HG02610 (cell line): ENCODE measurements around the gene CDK8.
"Not testable (repeated sequence)": the region's sequence is repeated elsewhere in the genome, so short reads cannot be mapped to it uniquely, and the experiment has no call there.

Experiments used
- ATAC-seq: cut with Tn5 transposase; IDR thresholded peaks from one replicate; pipeline ENCODE4 v1.9.1; 2021; ENCODE audit warnings: mild to moderate bottlenecking, moderate library complexity; ENCODE audit not compliant: unreplicated experiment

The CDK8 gene

DNA sequence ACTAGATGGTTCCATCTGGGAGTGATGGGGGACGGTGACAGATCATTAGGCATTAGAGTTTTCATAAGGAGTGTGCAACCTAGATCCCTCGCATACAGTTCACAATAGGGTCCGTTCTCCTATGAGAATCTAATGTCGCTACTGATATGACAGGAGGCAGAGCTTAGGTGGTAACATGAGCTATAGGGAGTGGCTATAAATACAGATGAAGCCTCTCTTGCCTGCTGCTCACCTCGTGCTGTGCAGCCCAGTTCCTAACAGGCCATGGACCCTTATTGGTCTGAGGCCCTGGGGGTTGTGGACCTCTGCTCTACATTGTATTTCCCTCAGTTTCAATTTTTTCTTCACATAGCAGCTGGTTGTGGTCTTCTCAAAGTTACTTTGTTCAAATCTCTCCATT is 56.5 kb downstream of the CDK8 start:
- no peak for ATAC-seq

GRCh38 chr13:26312019-26312418 is 58.1 kb downstream of the CDK8 start:
- ATAC-seq = not testable (repeated sequence)

- ATAC-seq = not testable (repeated sequence)
Observed at GRCh38 chr13:26316095-26316494, 62.2 kb downstream of the CDK8 start.

GRCh38 chr13:26320766-26321165 is 66.8 kb downstream of the CDK8 start:
- ATAC-seq = no peak

DNA sequence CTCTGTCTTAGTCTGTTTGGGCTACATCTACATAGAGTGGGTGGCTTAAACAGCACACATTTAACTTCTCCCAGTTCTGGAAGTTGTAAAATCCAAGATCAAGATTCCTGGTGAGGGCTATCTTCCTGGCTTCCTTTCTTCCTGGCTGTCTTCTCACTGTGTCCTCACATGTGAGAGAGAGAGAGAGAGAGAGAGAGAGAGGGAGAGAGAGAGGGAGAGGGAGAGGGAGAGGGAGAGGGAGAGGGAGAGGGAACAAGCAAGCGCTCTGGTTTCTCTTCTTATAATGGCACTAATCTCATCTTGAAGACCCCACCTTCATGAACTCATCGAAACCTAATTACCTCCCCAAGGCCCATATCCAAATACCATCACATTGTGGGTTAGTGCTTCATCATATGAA is 69.2 kb downstream of the CDK8 start:
- no peak for ATAC-seq

DNA sequence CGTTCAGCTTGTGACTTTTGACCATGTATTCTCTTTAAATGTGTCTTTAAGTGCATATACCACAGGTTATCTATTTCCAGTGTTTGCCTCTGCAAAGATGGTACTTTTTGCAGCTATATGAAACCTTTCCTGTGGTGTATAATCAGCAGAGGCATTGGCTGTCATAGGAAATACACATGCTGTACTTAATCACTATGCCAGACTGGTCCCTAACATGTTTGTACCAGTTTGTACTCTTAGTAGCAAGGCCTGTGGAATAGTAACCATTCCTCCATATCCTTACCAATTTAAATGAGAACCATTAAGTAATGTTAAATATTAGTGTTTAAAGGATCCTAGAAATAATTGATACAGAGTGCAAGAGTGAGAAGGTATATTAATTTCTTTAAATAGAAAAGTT is 69.8 kb downstream of the CDK8 start:
- ATAC-seq = no peak

GRCh38 chr13:26324294-26324693 is 70.4 kb downstream of the CDK8 start:
- ATAC-seq = no peak

DNA sequence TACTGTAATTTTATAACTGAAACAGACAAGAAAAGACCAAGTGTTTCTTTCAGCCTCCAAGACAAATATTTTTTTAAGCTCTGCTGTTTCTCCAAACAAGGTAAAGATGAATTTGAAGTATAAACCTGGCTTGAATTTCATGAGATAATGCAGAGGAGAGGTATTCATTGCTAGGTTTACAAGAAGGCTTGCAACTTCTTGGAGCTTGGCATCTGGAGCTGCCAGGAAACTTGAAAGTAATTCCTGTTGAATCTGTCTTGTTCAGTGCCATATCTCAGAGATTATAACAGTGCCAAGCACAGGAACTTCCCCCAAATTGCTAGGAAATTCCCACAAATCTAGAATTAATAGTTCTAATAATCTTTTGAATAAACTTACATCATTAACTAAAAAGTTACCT is 70.9 kb downstream of the CDK8 start:
- no peak for ATAC-seq

DNA sequence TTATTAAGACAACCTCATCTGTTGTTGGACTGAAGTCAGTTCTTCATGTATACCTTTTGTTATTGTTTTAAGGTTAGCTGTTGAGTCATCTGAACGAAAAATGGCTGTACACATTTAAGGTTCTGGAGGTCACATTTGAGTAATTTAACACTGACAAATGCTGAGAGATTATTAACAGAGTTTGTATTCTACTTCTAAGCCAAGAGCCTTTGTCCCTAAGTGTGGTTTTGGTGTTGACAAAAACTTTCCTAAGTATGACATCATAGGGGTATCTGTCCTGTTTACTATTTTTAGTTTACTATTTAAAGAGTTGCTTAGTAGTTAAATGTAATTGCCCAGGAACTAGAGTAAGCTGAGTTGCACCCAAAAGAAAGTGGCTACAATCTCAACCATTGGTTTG is 71.9 kb downstream of the CDK8 start:
- ATAC-seq = peak; percentile 81

DNA sequence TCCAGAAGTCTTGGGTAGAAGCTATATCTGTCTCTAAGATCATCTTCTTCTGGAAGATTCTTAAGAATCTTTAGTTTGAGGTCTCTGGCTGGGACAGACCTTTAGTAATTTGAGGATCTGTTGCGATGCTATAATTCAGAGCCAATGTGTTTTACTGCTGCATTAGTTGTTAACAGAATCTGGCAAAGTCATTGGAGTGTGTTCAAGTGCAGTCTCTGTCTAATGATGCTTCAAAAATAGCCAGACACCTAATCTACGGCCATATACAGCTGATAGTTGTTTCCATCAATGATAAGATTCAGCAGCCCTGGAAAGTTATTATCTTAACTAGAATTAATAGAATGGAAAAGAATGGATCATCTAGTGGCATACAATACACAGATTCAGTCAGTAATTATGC is 72.6 kb downstream of the CDK8 start:
- no peak for ATAC-seq

DNA sequence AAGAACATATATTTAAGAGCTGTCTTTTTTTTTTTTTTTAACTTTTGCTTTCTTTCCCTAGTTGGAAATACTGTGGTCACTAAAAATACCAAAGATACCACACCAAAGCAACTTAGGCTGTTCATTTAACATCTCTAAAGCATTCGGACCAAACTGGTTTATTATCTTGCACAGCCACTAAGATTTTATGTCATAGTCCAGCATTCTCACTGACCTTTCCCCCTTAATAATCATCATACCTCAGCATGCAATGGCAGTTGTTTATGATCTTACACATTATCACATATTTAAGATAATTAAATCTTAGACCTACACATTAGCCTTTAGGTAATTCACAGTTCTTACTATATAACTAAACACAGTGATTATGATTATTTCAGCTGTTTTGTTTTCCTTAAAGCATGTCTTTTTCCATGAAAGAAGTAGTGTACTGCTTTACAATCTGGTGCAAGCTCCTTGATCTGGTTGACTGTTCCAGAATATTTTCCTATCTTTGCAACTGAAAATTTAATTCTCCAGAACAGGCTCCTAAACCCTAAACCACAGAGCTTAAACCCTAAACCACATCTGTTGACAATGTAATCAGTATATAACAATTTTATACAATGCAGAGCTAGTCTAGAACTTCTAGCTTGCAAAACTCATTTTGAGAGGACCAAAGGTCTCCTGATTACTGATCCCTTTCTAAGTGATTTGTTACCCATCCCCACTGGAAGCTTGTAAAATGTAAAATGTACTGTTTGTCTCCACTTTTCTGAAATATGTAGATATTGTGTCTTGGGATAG is 74.2 kb downstream of the CDK8 start:
- no peak for ATAC-seq

DNA sequence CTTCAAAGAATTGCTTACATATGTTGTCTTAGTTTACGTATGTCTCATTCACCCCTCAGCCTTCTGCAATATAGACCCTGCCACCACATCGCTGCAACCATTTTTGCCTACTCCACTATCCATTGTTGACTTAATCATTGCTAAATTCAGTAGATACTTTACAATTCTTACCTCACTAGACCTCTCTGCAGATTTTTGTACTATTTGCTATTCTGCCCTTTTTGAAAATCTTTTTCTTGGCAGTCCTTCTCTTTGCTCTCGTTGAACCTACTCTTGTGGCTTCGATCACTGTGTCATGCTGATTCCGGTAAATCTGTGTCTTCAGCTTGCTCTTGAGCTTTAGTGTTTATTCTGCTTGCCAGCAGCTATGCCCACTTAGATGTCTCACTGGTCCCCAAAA is 81.2 kb downstream of the CDK8 start:
- no peak for ATAC-seq

DNA sequence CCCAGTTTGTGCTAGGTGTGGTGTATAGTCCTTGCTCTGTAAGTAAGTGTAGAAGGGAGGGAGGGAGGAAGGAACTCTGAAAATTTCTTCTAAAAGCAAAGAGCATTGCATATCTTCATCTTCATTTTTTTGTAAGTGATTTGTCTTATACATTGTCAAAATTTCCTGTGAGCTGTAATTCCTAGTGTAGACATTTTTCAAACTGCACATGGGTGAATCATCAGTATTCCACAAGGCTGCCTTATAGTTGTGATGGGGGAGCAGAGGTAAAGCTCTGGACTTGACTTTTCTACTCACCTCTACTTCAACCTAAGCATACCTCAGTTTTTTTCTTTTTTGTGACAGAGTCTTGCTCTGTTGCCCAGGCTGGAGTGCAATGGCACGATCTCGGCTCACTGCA is 86.9 kb downstream of the CDK8 start:
- ATAC-seq = no peak

DNA sequence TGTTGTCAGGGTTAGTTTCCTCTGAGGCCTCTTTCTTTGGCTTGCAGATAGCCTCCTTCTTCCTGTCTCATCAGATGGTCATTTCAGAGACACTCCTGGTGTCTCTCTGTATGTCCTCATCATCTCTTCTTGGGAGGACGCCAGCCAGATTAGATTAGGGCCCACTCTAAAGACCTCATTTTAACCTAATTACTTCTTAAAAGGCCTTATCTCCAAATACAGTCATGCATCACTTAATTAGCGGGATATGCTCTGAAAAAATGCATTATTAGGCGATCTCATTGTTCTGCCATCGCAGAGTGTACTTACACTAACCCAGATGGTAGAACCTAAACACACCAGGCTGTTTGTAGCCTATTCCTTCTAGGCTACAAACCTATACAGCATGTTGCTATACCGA is 89.0 kb downstream of the CDK8 start:
- no peak for ATAC-seq

GRCh38 chr13:26343816-26344215 is 89.9 kb downstream of the CDK8 start:
- ATAC-seq = no peak

DNA sequence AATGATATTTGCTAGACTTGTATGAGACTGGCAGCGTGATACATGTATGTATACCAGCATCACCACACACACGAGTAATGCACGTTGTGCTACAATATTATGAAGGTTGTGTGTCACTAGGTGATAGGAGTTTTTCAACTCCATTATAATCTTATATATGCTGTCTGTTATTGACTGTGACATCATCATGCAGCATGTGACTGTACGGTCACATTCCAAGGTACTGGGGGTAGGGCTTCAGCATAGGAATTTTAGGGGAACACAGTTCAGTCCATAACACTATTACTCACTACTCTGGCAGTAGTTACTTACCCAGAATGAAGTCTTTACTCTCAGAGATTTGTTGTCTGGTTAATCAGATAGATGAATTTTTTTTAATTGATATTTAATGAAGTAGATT is 91.1 kb downstream of the CDK8 start:
- no peak for ATAC-seq

GRCh38 chr13:26348966-26349365 is 95.0 kb downstream of the CDK8 start:
- ATAC-seq = no peak

DNA sequence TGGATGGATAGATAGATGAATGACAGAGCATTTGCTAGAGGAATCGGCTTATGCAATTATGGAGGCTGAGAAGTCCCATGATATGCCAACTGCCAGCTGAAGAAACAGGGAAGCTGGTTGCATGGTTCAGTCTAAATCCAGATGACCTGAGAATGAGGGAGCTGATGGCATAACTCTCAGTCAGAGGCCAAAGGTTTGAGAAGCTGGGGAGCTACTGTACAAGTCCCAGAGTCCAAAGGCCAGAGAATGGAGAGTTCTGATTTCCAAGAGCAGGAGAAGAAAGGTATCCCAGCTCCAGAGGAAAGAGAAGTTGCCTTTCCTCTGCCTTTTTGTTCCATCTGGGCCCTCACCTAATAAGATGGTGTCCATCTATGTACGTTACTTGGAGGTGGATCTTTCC is 108.3 kb downstream of the CDK8 start:
- no peak for ATAC-seq

DNA sequence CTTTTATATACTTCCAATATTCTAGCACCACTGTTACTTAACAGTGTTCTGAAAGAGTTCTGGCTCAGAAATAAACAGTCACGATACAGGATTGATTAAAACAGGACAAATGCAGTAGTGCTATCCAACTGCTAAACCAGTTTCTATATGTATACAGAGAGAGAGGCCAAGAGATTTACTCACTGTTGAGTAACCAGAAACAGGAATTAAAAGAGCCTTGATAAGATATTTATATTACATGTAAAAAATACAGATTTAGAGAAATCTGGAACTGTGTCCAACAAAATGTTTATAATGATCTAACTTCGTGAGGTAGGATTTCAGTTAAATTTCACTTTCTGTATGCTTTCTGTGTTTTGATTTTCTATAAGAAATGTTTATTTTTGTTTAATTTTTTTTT is 116.6 kb downstream of the CDK8 start:
- ATAC-seq = no peak

DNA sequence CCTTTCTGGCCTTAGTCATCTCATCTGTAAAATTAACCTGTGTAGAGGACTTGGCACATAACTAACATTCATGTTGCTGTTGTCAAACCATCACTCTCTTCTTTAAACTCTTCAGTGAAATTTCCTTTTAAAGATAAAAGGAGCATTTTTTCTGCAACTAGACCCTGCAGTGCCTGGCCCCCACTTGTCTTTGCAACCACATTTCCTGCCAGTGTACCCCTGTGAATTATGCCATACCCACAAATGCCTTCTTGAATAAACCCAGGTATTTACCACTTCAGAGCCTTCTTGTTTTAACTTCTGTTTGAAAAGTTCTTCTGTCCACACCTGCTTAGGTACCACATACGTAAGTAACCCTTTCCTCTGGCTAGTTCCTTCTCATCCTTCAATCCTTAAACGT is 118.8 kb downstream of the CDK8 start:
- no peak for ATAC-seq

DNA sequence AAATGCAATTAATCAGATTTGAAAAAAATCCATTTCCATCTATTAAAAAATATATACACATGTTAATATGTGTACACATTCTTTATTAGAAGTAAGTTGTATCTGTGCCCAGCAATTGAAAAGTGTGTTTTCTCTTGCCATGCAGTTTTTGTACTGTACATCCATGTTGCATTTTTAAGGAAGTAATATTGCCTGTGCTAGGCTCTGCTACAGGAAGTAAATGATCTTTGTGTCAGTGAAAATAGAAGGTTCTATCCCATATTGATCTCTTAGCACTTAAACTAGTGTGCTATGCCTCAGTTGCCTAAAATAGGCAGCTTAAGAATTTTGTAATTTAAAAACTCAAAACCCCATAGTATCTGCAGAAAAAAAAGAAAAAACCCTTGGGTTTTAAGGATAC is 122.5 kb downstream of the CDK8 start:
- ATAC-seq = no peak

- ATAC-seq = no peak
Observed at GRCh38 chr13:26377038-26377437, 123.1 kb downstream of the CDK8 start.

DNA sequence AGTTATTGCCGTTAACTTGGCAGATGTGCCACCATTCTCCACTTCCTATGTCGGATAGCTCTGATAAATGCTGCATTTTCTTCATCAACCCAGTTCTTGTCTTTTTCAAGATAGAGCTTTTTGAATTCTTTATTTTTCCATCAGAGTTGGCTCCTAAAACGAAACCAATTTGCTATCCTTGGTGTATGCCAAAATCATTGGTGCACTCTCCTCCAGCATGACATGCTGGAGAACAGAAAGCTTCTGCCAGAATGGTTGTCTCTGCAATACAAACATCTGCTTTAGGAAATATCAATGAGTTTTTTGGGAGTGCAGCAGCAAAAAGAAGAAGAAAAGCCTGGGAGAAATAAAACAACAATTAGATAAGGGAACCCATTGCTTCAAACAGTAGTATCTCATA is 124.2 kb downstream of the CDK8 start:
- ATAC-seq = no peak
